Measurements from ENCODE around the gene REXO4. TPM values are rescaled to one million over a fixed set of nuclear protein-coding genes. Genes with fewer than 3 reads are reported as not detected.
A peak's percentile ranks its signal among the peaks of the same experiment; 100 is the strongest.

The REXO4 gene
- total and polyA plus RNA-seq, 4 donors, result 7.4 to 12.1 (median 9.1) TPM

DNA sequence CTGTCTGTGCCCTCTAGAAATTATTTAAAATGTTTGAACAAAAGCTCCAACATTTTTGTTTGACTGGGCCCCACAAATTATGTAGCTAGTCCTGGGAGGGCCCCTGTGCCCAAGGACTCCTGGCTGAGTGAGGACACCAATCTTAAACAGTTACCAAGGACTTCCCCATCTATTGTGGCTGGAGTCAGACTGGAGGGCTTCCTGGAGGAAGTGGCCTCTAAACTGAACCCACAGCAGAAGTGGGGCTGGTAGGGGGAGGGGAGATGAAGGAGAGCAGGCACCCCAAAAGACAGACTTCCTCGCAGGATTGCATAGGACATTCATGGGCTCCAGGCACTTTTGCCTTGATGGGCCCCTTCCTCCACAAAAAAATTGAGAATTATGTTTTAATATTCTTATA is 12.4 kb upstream of the REXO4 start:
- Histone ChIP-seq H3K36me3 (ENCODE audit: control insufficient read depth in 4 of 4, insufficient read depth in 3 of 4, low read depth in 1 of 4, low read length in 3 of 4) (no peaks in the 10 kb centered on the region), H3K4me3 (ENCODE audit: low read depth in 1 of 3, low read length in 3 of 3) (no peak overlapping the region), H3K4me1 (ENCODE audit: control insufficient read depth in 4 of 4, insufficient read depth in 4 of 4, low read length in 3 of 4) (peaks cover 0 to 8% (median 4%) of the 10 kb centered on the region in 4 donors), H3K9ac (ENCODE audit: low read depth in 1 of 2, low read length in 2 of 2) (no peak overlapping the region), H3K27ac (ENCODE audit: low read depth in 1 of 2, low read length in 2 of 2) (no peak overlapping the region), H3K9me3 (ENCODE audit: control insufficient read depth in 4 of 4, low read length in 3 of 4) (no peaks in the 10 kb centered on the region), H3K27me3 (ENCODE audit: control insufficient read depth in 4 of 4, insufficient read depth in 4 of 4, low read length in 3 of 4) (no peaks in the 10 kb centered on the region)
- no peak for DNase-seq (ENCODE audit: low spot score)
- no peak for TF ChIP-seq EGR1 (IDR thresholded peaks at IDR 0.05; ENCODE audit: low read depth in 2 of 2)
- TF ChIP-seq, protein P1, sequence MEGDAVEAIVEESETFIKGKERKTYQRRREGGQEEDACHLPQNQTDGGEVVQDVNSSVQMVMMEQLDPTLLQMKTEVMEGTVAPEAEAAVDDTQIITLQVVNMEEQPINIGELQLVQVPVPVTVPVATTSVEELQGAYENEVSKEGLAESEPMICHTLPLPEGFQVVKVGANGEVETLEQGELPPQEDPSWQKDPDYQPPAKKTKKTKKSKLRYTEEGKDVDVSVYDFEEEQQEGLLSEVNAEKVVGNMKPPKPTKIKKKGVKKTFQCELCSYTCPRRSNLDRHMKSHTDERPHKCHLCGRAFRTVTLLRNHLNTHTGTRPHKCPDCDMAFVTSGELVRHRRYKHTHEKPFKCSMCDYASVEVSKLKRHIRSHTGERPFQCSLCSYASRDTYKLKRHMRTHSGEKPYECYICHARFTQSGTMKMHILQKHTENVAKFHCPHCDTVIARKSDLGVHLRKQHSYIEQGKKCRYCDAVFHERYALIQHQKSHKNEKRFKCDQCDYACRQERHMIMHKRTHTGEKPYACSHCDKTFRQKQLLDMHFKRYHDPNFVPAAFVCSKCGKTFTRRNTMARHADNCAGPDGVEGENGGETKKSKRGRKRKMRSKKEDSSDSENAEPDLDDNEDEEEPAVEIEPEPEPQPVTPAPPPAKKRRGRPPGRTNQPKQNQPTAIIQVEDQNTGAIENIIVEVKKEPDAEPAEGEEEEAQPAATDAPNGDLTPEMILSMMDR (IDR thresholded peaks at IDR 0.05; ENCODE audit: low read depth, low read length, missing input control), result no peak
- 95% methylated on average over 1 of the region's 1 CpG for WGBS

DNA sequence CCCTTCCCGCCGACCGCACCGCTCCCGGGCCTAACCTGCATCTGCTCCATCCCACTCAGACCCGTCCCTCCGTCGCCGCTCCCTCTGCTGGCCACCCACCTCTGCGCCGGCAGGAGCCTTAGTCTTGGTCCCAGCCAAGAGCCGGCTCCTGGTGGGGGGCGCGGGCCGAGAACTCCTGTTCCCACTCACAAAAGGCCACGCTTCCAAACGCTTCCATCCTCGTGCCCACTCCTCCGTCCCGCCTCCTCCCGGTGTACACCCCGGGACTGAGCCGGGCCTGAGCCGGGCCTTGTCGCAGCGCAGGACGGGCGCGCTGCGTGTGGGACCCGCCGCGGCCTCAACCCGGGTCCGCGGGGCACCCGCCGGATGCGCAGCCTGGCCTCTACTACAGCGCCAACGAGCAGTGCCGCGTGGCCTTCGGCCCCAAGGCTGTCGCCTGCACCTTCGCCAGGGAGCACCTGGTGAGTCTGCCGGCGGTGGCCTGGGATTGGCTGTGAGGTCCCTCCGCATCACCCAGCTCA is 11.9 kb upstream of the REXO4 start:
- H3K36me3 ChIP-seq (ENCODE audit: control insufficient read depth in 4 of 4, insufficient read depth in 3 of 4, low read depth in 1 of 4, low read length in 3 of 4), result no peaks in the 10 kb centered on the region
- H3K4me1 ChIP-seq (ENCODE audit: control insufficient read depth in 4 of 4, insufficient read depth in 4 of 4, low read length in 3 of 4), result peaks cover 0 to 8% (median 4%) of the 10 kb centered on the region in 4 donors
- TF ChIP-seq HNF4G (IDR thresholded peaks at IDR 0.05) (no peak), RAD21 (IDR thresholded peaks at IDR 0.05) (peak in 1 of 2 donors; percentile 40), HNF4A (conservative IDR thresholded peaks at IDR 0.05) (no peak)
- H3K4me3 ChIP-seq (ENCODE audit: low read depth in 1 of 3, low read length in 3 of 3), result no peak overlapping the region
- H3K27me3 ChIP-seq (ENCODE audit: control insufficient read depth in 4 of 4, insufficient read depth in 4 of 4, low read length in 3 of 4), result no peaks in the 10 kb centered on the region
- DNase-seq (ENCODE audit: low spot score), result peak; percentile 57
- no peak overlapping the region for H3K9ac ChIP-seq (ENCODE audit: low read depth in 1 of 2, low read length in 2 of 2)
- no peak overlapping the region for H3K27ac ChIP-seq (ENCODE audit: low read depth in 1 of 2, low read length in 2 of 2)
- H3K9me3 ChIP-seq (ENCODE audit: control insufficient read depth in 4 of 4, low read length in 3 of 4), result no peaks in the 10 kb centered on the region
- 54% methylated on average over 49 of the region's 49 CpGs for WGBS

DNA sequence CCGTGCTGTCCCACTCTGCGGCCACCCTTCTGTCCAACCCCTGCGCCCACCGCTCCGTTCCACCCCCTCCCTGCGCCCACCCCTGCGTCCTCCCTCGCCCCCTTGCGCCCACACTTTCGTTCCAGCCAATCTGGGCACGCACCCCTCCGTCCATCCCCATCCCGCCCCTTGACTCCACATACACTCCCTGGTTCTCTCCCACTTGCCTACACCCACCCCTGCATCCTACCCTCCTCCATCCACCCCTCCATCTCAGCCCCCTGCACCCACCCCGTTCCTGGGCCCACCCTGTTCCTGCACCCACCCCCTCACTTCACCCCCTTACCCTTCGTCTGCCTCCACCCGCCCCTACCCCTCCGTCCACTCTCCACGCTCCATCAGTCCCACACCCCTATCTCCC is 11.4 kb upstream of the REXO4 start:
- Histone ChIP-seq H3K4me1 (ENCODE audit: control insufficient read depth in 4 of 4, insufficient read depth in 4 of 4, low read length in 3 of 4) (peaks cover 0 to 8% (median 4%) of the 10 kb centered on the region in 4 donors), H3K27ac (ENCODE audit: low read depth in 1 of 2, low read length in 2 of 2) (no peak overlapping the region), H3K36me3 (ENCODE audit: control insufficient read depth in 4 of 4, insufficient read depth in 3 of 4, low read depth in 1 of 4, low read length in 3 of 4) (no peaks in the 10 kb centered on the region), H3K9ac (ENCODE audit: low read depth in 1 of 2, low read length in 2 of 2) (no peak overlapping the region), H3K9me3 (ENCODE audit: control insufficient read depth in 4 of 4, low read length in 3 of 4) (no peaks in the 10 kb centered on the region), H3K4me3 (ENCODE audit: low read depth in 1 of 3, low read length in 3 of 3) (no peak overlapping the region), H3K27me3 (ENCODE audit: control insufficient read depth in 4 of 4, insufficient read depth in 4 of 4, low read length in 3 of 4) (no peaks in the 10 kb centered on the region)
- no peak for DNase-seq (ENCODE audit: low spot score)
- WGBS, result 27% methylated on average over 18 of the region's 18 CpGs
- TF ChIP-seq JUND (IDR thresholded peaks at IDR 0.05), result no peak
- TF ChIP-seq, protein P2, sequence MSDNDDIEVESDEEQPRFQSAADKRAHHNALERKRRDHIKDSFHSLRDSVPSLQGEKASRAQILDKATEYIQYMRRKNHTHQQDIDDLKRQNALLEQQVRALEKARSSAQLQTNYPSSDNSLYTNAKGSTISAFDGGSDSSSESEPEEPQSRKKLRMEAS (IDR thresholded peaks at IDR 0.05), result no peak
- no peak for TF ChIP-seq RAD21 (IDR thresholded peaks at IDR 0.05)
- no peak for TF ChIP-seq YY1 (IDR thresholded peaks at IDR 0.05)
- no peak for TF ChIP-seq SP1 (IDR thresholded peaks at IDR 0.05)
- TF ChIP-seq, protein P3, sequence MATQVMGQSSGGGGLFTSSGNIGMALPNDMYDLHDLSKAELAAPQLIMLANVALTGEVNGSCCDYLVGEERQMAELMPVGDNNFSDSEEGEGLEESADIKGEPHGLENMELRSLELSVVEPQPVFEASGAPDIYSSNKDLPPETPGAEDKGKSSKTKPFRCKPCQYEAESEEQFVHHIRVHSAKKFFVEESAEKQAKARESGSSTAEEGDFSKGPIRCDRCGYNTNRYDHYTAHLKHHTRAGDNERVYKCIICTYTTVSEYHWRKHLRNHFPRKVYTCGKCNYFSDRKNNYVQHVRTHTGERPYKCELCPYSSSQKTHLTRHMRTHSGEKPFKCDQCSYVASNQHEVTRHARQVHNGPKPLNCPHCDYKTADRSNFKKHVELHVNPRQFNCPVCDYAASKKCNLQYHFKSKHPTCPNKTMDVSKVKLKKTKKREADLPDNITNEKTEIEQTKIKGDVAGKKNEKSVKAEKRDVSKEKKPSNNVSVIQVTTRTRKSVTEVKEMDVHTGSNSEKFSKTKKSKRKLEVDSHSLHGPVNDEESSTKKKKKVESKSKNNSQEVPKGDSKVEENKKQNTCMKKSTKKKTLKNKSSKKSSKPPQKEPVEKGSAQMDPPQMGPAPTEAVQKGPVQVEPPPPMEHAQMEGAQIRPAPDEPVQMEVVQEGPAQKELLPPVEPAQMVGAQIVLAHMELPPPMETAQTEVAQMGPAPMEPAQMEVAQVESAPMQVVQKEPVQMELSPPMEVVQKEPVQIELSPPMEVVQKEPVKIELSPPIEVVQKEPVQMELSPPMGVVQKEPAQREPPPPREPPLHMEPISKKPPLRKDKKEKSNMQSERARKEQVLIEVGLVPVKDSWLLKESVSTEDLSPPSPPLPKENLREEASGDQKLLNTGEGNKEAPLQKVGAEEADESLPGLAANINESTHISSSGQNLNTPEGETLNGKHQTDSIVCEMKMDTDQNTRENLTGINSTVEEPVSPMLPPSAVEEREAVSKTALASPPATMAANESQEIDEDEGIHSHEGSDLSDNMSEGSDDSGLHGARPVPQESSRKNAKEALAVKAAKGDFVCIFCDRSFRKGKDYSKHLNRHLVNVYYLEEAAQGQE (IDR thresholded peaks at IDR 0.05), result no peak
- no peak for TF ChIP-seq RXRA (IDR thresholded peaks at IDR 0.05)
- TF ChIP-seq HNF4G (IDR thresholded peaks at IDR 0.05), result no peak
- TF ChIP-seq TAF1 (conservative IDR thresholded peaks at IDR 0.05), result no peak
- TF ChIP-seq, protein P4, sequence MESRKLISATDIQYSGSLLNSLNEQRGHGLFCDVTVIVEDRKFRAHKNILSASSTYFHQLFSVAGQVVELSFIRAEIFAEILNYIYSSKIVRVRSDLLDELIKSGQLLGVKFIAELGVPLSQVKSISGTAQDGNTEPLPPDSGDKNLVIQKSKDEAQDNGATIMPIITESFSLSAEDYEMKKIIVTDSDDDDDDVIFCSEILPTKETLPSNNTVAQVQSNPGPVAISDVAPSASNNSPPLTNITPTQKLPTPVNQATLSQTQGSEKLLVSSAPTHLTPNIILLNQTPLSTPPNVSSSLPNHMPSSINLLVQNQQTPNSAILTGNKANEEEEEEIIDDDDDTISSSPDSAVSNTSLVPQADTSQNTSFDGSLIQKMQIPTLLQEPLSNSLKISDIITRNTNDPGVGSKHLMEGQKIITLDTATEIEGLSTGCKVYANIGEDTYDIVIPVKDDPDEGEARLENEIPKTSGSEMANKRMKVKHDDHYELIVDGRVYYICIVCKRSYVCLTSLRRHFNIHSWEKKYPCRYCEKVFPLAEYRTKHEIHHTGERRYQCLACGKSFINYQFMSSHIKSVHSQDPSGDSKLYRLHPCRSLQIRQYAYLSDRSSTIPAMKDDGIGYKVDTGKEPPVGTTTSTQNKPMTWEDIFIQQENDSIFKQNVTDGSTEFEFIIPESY (IDR thresholded peaks at IDR 0.05), result no peak
- TF ChIP-seq, protein P5, sequence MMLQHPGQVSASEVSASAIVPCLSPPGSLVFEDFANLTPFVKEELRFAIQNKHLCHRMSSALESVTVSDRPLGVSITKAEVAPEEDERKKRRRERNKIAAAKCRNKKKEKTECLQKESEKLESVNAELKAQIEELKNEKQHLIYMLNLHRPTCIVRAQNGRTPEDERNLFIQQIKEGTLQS (IDR thresholded peaks at IDR 0.05), result no peak
- TF ChIP-seq, protein P1 (IDR thresholded peaks at IDR 0.05; ENCODE audit: low read depth, low read length, missing input control), result no peak
